ENCODE measurements around the gene GSK3B. TPM values are rescaled to one million over a fixed set of nuclear protein-coding genes. Genes with fewer than 3 reads are reported as not detected.

GSK3B gene
- total RNA-seq, 6 donors from 2014 or later, result 41.4 to 84.9 (median 48.0) TPM

DNA sequence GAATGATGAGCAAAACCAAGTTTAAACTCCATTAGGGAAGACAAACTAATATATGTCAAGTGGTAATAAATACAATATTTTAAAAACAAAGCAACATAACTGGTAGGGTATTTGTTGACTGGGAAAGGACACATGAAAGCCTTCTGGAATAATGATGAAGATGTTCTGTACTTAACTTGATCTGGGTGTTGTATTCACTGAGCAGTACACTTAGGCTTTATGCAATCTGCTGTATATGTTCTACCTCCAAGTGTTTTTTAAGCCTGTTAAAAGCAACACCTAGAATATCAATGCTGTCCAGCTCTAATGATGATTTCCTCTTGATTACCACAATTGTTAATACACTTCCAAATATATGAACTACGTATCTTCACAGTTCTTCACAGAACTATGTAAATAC lies 46.6 kb downstream of the GSK3B start:
- Histone ChIP-seq H3K27ac (no peak overlapping the region), H3K4me3 (no peak overlapping the region), H3K9me3 (peaks cover 0 to 16% (median 11%) of the 10 kb centered on the region in 4 donors), H3K36me3 (peaks cover 0 to 2% (median 0%) of the 10 kb centered on the region in 4 donors), H3K4me1 (peaks cover 21 to 35% (median 31%) of the 10 kb centered on the region in 4 donors), H3K27me3 (no peaks in the 10 kb centered on the region)
- 81 to 87% methylated on average over 1 of the region's 1 CpG for WGBS, 2 donors
- TF ChIP-seq POLR2A (IDR thresholded peaks at IDR 0.05) (no peak), POLR2AphosphoS5 (IDR thresholded peaks at IDR 0.05) (no peak), EP300 (IDR thresholded peaks at IDR 0.05) (no peak)
- TF ChIP-seq, protein P1, sequence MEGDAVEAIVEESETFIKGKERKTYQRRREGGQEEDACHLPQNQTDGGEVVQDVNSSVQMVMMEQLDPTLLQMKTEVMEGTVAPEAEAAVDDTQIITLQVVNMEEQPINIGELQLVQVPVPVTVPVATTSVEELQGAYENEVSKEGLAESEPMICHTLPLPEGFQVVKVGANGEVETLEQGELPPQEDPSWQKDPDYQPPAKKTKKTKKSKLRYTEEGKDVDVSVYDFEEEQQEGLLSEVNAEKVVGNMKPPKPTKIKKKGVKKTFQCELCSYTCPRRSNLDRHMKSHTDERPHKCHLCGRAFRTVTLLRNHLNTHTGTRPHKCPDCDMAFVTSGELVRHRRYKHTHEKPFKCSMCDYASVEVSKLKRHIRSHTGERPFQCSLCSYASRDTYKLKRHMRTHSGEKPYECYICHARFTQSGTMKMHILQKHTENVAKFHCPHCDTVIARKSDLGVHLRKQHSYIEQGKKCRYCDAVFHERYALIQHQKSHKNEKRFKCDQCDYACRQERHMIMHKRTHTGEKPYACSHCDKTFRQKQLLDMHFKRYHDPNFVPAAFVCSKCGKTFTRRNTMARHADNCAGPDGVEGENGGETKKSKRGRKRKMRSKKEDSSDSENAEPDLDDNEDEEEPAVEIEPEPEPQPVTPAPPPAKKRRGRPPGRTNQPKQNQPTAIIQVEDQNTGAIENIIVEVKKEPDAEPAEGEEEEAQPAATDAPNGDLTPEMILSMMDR (IDR thresholded peaks at IDR 0.05), result no peak
- ATAC-seq (ENCODE audit: low FRiP score in 2 of 2) (no peak), DNase-seq (no peak)

DNA sequence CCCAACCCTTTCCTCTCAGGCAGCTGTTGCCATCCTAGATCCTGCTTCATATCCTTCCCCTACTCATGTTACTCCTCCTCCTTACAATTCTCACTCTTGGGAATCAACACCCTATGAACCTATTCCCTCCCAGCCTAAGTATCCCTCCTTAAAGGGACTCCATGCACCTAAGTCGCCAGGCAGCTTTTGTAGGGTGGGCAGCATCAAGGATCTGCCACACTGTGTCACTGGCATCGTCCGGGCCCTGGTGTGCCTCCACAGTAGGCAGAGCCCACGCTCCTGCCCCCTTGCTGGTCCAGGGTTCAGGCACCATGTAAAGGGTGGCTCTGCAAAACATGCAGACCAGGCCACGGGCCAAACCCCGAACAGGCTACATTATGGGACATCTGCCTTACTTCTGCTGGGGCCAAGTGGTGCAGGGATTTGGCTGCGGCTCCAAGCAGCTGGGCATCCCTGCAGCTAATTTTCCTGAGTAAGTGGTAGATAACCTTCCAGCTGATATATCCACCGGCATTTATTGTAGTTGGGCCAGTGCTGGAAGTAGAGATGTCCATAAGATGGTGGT lies 53.4 kb downstream of the GSK3B start:
- H3K9me3 ChIP-seq, result peaks cover 23 to 40% (median 31%) of the 10 kb centered on the region in 4 donors

DNA sequence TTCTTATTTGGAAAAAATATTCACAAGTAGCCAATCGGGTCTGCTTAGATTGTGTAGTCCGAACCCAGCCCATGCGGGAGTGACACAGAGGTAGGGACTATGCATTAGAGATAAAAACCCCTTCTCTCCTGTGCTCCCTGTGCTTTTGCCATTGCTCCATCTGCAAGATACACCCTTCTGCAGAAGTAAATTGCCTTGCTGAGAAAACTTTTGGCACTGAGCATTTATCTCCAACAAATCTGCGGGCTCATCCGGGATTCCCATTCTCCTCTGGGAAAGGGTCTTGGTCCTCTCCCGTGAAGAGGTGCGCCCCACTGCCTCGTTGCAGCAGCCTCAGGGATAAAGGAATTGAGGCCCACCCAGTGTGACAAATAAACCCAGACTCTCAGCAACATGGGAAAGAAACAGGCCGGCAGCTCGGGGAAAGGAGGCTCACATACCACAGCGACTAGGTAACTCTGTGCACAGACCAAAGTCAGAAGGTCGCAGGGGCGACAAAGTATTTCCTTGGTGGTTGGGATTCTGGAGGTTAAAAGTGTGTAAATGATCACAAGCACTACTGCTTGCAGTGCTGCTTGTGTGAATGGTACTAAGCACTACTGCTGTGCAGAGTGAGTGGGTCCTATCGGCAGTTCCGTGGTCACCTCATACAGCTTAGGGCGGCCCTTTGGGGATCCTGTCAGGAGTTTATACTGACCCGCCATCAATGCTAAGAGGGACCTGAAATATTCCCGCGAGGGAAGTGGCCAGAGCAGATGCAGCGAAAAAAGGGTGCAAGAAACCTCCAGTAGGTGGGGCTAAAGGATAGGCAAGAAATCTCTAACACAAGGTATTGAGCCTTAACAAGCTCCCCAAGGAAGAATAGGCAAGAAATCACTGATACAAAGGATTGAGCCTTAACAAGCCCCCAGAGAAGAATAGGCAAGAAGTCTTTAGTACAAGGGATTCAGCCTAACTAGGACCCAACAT lies 54.3 kb downstream of the GSK3B start:
- 93 to 98% methylated on average over 20 of the region's 20 CpGs for WGBS, 2 donors
- Histone ChIP-seq H3K4me1 (peaks cover 0 to 7% (median 4%) of the 10 kb centered on the region in 4 donors), H3K9me3 (peaks cover 21 to 30% (median 24%) of the 10 kb centered on the region in 4 donors), H3K4me3 (no peak overlapping the region), H3K27me3 (no peaks in the 10 kb centered on the region), H3K36me3 (peaks cover 0 to 4% (median 1%) of the 10 kb centered on the region in 4 donors), H3K27ac (no peak overlapping the region)
- DNase-seq (no peak), ATAC-seq (ENCODE audit: low FRiP score in 2 of 2) (no peak)
- TF ChIP-seq POLR2AphosphoS5 (IDR thresholded peaks at IDR 0.05), result no peak
- TF ChIP-seq, protein P1 (IDR thresholded peaks at IDR 0.05), result no peak
- no peak for TF ChIP-seq EP300 (IDR thresholded peaks at IDR 0.05)
- TF ChIP-seq POLR2A (IDR thresholded peaks at IDR 0.05), result no peak

More for the DNA sequence above, 53.4 kb downstream of the GSK3B start:
- H3K4me3 ChIP-seq, result no peak overlapping the region
- no peak overlapping the region for H3K27ac ChIP-seq
- DNase-seq, result peak in 1 of 2 donors; percentile 27
- ATAC-seq (ENCODE audit: low FRiP score in 2 of 2), result no peak
- 98 to 100% methylated on average over 3 to 8 of the region's 8 CpGs for WGBS, 2 donors
- peaks cover 0 to 4% (median 1%) of the 10 kb centered on the region in 4 donors for H3K36me3 ChIP-seq
- no peak for TF ChIP-seq POLR2AphosphoS5 (IDR thresholded peaks at IDR 0.05)
- no peak for TF ChIP-seq POLR2A (IDR thresholded peaks at IDR 0.05)
- TF ChIP-seq, protein P1 (IDR thresholded peaks at IDR 0.05), result no peak
- TF ChIP-seq EP300 (IDR thresholded peaks at IDR 0.05), result no peak
- no peaks in the 10 kb centered on the region for H3K27me3 ChIP-seq
- peaks cover 0 to 7% (median 2%) of the 10 kb centered on the region in 4 donors for H3K4me1 ChIP-seq

DNA sequence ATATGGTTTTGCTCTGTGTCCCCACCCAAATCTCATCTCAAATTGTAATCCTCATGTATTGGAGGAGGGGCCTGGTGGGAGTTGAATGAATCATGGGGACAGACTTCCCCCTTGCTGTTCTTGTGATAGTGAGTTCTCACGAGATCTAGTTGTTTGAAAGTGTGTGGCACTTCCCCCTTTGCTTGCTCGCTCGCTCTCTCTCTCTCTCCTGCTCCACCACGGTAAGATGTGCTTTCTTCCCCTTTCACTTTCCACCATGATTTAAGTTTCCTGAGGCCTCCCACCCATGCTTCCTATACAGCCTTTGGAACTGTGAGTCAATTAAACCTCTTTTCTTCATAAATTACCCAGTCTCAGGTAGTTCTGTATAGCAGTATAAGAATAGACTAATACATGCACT lies 60.7 kb downstream of the GSK3B start:
- no peak for ATAC-seq (ENCODE audit: low FRiP score in 2 of 2)

More for the DNA sequence above, 60.7 kb downstream of the GSK3B start:
- DNase-seq, result peak in 1 of 2 donors; percentile 39
- no peak for TF ChIP-seq POLR2AphosphoS5 (IDR thresholded peaks at IDR 0.05)
- TF ChIP-seq POLR2A (IDR thresholded peaks at IDR 0.05), result no peak
- TF ChIP-seq EP300 (IDR thresholded peaks at IDR 0.05), result no peak
- TF ChIP-seq, protein P1 (IDR thresholded peaks at IDR 0.05), result no peak
- Histone ChIP-seq H3K9me3 (no peaks in the 10 kb centered on the region), H3K27ac (no peak overlapping the region), H3K4me3 (no peak overlapping the region), H3K27me3 (no peaks in the 10 kb centered on the region), H3K36me3 (no peaks in the 10 kb centered on the region), H3K4me1 (peaks cover 0 to 20% (median 8%) of the 10 kb centered on the region in 4 donors)
- WGBS, 2 donors, result 59 to 75% methylated on average over 4 of the region's 4 CpGs

Measured in upper lobe of left lung (tissue), 6 donors.